Measurements from ENCODE around the gene MAP4K4.
"Not testable (repeated sequence)": the region's sequence is repeated elsewhere in the genome, so short reads cannot be mapped to it uniquely, and the experiment has no call there.

Gene MAP4K4

DNA sequence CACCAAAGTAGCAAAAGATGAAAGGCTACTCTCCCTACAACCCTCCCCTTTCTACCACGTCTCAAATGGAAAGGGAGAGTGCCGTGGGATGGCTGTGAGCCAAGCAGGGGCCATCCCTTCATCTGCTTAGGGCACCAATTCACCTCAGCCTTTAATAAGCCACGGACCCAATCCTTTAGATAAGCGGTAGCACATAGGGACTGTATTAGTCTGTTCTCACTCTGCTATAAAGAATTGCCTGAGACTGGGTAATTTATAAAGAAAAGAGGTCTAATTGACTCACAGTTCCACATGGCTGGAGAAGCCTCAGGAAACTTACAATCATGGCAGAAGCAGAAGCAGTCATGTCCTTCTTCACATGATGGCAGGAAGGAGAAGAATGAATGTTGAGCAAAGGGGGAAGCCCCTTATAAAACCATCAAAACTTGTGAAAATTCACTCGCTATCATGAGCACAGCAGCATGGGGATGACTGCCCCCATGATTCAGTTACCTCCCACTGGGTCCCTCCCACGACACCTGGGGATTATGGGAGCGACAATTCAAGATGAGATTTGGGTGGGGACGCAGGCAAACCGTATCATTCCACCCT, 208.3 kb downstream of the MAP4K4 start:
- no peak for DNase-seq (ENCODE audit: low read depth)

GRCh38 chr2:101909760-101910159, 212.3 kb downstream of the MAP4K4 start:
- no peak for DNase-seq (ENCODE audit: low read depth)

DNA sequence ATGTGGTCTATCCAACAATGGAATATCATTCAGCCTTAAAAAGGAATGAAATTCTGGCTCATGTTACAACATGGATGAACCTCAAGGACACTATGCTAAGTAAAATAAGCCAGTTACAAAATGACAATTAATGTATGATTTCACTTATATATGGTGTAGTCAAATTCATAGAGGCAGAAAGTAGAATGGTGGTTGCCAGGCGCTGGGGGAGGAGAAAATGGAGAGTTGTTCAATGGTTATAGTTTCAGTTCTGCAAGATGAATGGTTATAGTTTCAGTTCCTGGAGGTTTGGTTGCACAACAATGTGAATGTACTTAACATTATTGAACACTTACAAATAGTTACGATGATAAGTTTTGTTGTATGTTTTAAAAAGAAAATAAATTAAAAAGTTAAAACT, 215.0 kb downstream of the MAP4K4 start:
- no peak for DNase-seq (ENCODE audit: low read depth)

GRCh38 chr2:101921319-101921952, 223.9 kb downstream of the MAP4K4 start:
- DNase-seq (ENCODE audit: low read depth): no peak

GRCh38 chr2:101921953-101922325, 224.4 kb downstream of the MAP4K4 start:
- no peak for DNase-seq (ENCODE audit: low read depth)

- not testable (repeated sequence) for DNase-seq (ENCODE audit: low read depth)
These were observed 226.8 kb downstream of the MAP4K4 start for GRCh38 chr2:101924311-101924710.

- no peak for DNase-seq (ENCODE audit: low read depth)
These were observed 232.5 kb downstream of the MAP4K4 start for GRCh38 chr2:101930019-101930418.

GRCh38 chr2:101930847-101931246, 233.3 kb downstream of the MAP4K4 start:
- no peak for DNase-seq (ENCODE audit: low read depth)

DNA sequence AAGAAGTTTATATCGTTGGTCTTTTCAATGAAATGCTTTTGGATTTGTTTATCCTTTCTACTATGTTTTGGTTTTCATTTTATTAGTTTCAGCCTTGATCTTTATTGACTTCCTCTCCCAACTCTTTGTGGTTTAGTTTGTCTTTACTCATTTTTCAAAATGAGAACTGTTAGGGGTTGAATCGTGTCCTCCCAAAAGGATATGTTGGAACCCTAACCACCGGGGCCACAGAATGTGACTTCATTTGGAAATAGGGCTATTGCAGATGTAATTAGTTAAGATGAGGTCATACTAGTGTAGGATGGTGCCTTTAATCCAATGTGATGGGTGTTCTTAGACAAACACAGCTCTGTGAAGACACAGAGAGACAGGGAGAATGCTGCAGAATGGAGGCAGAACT, 233.9 kb downstream of the MAP4K4 start:
- no peak for DNase-seq (ENCODE audit: low read depth)

DNA sequence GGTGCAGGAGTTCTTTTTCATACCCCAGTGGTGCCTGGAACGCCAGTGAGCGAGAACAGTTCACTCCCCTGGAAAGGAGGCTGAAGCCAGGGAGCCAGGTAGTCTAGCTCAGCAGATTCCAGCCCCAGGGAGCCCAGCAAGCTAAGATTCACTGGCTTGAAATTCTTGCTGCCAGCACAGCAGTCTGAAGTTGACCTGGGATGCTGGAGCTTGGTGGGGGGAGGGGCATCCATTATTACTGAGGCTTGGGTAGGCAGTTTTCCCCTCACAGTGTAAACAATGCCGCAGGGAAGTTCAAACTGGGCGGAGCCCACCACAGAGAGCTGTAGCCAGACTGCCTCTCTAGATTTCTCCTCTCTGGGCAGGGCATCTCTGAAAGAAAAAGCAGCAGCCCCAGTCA, 238.3 kb downstream of the MAP4K4 start:
- not testable (repeated sequence) for DNase-seq (ENCODE audit: low read depth)

DNA sequence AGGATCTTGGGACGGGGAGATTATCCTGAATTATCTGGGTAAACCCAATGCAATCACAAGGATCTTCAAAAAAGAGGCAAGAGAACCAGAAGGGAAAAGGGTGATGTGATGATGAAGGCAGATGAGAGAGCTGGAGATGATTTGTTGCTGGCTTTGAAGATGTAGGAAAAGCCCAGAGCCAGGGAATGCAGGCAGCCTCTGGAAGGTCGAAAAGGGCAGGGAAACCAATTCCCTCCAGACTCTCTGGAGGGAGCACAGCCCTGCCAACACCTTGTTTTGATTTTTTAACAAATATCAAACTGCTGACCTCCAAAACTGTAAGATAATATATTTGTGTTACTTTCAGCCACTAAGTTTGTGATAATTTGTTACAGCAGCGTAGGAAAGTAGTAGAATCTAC, 245.3 kb downstream of the MAP4K4 start:
- DNase-seq (ENCODE audit: low read depth): no peak

Data from fibroblast of the conjunctiva (primary cell).